Activated naive CD8-positive, alpha-beta T cell treated with anti-CD3 and anti-CD28 coated beads, Interleukin-2, amount 10 ng/mL, durations not matched to agents 7 days and 5 days (primary cell): ENCODE measurements around the gene GATAD1. TPM values are rescaled to one million over a fixed set of nuclear protein-coding genes. Genes with fewer than 3 reads are reported as not detected.
A peak's percentile ranks its signal among the peaks of the same experiment; 100 is the strongest.
"Not testable (repeated sequence)": the region's sequence is repeated elsewhere in the genome, so short reads cannot be mapped to it uniquely, and the experiment has no call there.

Source experiments
- ATAC-seq: fragments of 150-1000 bp; cut with Tn5 transposase; one replicate; pipeline ENCODE4 v1.10.0; 2021; ENCODE audit warnings: low read depth, moderate library complexity
- POLR2A ChIA-PET: fragments of 350-600 bp; sonication (Branson Sonifier 250); formaldehyde crosslinking; loops from one replicate; lab custom pipeline; 2021; ENCODE audit warnings: antibody characterized with exemption; lab: Charles Lee
- DNase-seq: peaks from one replicate; pipeline ENCODE4 v3.0.0; 2021
- H3K27ac Mint-ChIP-seq: one replicate; pipeline ENCODE4 v1.8.0; 2022; ENCODE audit warnings: mild to moderate bottlenecking, mixed read lengths
- H3K27me3 Mint-ChIP-seq: one replicate; pipeline ENCODE4 v1.8.0; 2022; ENCODE audit warnings: mild to moderate bottlenecking, moderate library complexity, mixed read lengths
- H3K36me3 Mint-ChIP-seq: one replicate; pipeline ENCODE4 v1.8.0; 2021; ENCODE audit warnings: mild to moderate bottlenecking, mixed read lengths
- H3K4me1 Mint-ChIP-seq: one replicate; pipeline ENCODE4 v1.8.0; 2021; ENCODE audit warnings: mixed read lengths
- H3K4me3 Mint-ChIP-seq: one replicate; pipeline ENCODE4 v1.8.0; 2022; ENCODE audit warnings: mild to moderate bottlenecking, moderate library complexity, mixed read lengths
- H3K9me3 Mint-ChIP-seq: one replicate; pipeline ENCODE4 v1.8.0; 2021; ENCODE audit warnings: mixed read lengths
- total RNA-seq, 2 experiments: library from RNA; stranded (reverse); gene quantifications; one replicate each; pipeline ENCODE4 v1.2.3, GENCODE V29; 2021

GATAD1 gene, protein sequence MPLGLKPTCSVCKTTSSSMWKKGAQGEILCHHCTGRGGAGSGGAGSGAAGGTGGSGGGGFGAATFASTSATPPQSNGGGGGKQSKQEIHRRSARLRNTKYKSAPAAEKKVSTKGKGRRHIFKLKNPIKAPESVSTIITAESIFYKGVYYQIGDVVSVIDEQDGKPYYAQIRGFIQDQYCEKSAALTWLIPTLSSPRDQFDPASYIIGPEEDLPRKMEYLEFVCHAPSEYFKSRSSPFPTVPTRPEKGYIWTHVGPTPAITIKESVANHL
- 10 to 100 TPM; 24.9 to 28.0 TPM for total RNA-seq

DNA sequence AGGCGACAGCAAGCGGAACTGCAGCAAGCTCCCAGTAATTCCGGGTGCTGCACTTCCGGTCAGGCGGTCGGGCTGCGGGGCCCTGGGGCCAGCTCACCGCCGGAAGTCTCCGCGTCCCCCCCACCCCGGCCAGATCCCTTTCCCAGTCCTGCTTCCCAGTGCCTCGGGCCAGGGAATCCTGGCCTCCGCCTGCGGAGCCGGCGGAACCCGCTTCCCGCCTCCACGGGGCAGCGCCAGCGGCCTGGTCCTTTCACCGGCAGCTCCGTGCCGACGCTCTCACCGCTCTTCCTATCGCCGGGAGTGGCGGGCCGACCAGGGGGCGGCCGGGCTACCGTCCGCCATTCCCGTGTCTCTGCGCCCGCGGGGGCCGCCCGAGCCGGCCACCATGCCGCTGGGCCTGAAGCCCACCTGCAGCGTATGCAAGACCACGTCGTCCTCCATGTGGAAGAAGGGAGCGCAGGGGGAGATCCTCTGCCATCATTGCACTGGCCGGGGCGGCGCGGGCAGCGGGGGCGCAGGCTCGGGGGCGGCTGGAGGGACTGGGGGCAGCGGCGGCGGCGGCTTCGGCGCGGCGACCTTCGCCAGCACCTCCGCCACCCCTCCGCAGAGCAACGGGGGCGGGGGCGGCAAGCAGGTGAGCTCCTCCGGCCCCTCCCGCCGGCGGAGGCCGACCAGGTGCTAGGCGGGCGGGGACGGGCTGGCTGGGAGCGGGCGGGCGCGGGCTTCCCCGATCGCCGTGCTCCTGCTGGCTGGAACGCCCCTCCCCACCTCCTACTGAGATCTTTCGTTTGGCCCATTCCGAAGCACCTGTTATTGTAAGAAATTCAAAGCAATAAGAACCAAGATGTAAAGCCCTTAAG, at the start of gene GATAD1:
Gene GATAD1 (plus strand): TSS at position 138 of the 860 bp plus-strand sequence. CDS start 248 bp downstream, at position 386.
- POLR2A ChIA-PET: interaction anchor here (0.6 to 3.0 kb wide), 17 partner anchors 14 to 785 kb away, joined by 3 to 29 read pairs (median 4); partner anchors contain the start of genes AKAP9, ANKIB1, CYP51A1 and KRIT1
- peak within 1 kb of the TSS; percentile 89 for H3K4me3 Mint-ChIP-seq
- no peaks in the 10 kb centered on the region for H3K9me3 Mint-ChIP-seq
- H3K36me3 Mint-ChIP-seq: peaks cover 7% of the 10 kb centered on the region
- peak; percentile 82 for DNase-seq
- H3K27ac Mint-ChIP-seq: peak within 1 kb of the TSS; percentile 92
- peaks cover 10% of the 10 kb centered on the region for H3K4me1 Mint-ChIP-seq
- peak; percentile 81 for ATAC-seq
- no peaks in the 10 kb centered on the region for H3K27me3 Mint-ChIP-seq

DNA sequence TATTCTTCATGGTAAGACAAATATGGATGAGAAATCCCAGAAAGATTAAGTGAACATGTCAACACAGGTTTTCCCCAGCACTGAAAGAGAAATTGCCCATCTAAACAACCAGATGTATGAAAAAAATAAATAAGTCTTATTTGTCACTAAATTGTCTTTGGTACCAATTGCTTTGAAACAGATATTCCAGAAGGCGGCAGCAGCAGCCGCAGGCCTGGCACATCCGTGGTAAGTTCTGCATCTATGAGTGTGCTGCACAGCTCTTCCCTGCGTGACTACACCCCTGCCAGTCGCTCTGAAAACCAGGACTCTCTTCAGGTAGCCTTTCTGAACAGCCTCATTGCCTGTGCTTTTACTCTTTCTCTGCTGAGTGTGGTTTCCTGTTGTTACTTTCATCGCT, 49.7 kb upstream of the GATAD1 start:
- H3K27ac Mint-ChIP-seq: no peak overlapping the region
- no peaks in the 10 kb centered on the region for H3K9me3 Mint-ChIP-seq
- POLR2A ChIA-PET: no interaction called here
- H3K4me3 Mint-ChIP-seq: no peak overlapping the region
- H3K27me3 Mint-ChIP-seq: no peaks in the 10 kb centered on the region
- no peak for ATAC-seq
- H3K4me1 Mint-ChIP-seq: no peaks in the 10 kb centered on the region
- peaks cover 11% of the 10 kb centered on the region for H3K36me3 Mint-ChIP-seq
- DNase-seq: no peak

DNA sequence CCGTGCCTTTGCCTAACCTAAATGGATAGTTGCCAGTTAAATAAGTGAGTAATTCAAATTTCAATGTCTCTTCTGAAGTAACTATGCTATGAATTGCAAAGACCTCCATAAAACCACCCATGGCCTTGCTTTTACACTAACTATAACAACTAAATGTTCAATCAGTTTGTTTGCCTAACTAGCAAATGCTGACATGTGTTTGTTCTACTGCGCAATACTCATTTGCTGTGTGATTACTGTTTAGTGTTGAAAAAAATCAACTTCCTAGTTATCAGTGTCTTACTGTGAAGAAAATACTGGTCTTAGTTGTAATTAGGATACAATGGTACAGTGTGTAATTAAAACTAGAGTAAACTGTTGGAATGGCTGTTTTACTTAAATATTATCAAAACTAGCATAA, 47.3 kb upstream of the GATAD1 start:
- Mint-ChIP-seq H3K9me3 (no peaks in the 10 kb centered on the region), H3K4me1 (peaks cover 16% of the 10 kb centered on the region), H3K4me3 (no peak overlapping the region), H3K27ac (no peak overlapping the region), H3K27me3 (no peaks in the 10 kb centered on the region), H3K36me3 (peaks cover 16% of the 10 kb centered on the region)
- POLR2A ChIA-PET: no interaction called here
- DNase-seq: no peak
- ATAC-seq: no peak

DNA sequence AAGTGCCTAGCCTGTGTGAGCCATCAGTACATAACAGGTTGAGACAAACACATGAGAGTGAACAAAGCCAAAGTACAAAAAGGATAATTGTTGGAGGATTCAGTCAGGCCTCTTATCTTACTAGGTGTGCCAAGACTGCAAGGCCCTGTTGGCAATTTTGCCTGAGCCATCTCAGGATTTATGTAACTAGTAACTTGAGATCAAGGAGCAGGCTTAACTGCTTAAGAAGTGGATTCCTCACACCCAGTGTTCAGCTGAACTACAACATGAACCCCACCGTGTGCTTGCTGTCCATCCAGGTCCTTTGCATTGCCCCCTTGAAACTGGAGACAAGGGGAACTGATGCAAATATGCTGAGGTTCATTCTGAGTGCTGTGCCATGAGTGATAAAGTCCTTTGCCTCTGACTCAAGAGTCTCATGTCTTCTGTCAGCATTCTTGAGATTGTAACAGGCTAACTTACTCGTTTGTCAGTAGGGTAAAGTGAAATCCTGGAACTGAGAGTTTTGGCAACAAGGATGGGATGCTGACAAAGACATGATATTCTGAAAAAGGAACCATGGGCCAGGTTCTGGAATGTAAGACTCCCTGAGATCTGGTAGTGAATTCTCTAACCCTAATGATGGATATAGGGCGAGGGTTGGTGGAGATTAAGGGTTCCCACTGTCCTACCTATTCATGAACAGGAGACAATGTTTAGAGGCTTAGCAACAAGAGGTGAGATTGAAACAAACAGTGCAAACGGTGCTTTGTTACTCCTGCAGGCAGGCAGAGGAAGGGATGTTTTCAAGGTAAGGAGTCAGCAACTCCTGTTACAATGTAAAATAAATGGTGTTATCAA, 44.1 kb upstream of the GATAD1 start:
- DNase-seq (no peak), ATAC-seq (no peak)
- H3K36me3 Mint-ChIP-seq: peaks cover 24% of the 10 kb centered on the region
- H3K9me3 Mint-ChIP-seq: no peaks in the 10 kb centered on the region
- peaks cover 19% of the 10 kb centered on the region for H3K4me1 Mint-ChIP-seq
- peak overlapping the region; percentile 53 for H3K4me3 Mint-ChIP-seq
- H3K27ac Mint-ChIP-seq: no peak overlapping the region
- POLR2A ChIA-PET: no interaction called here
- H3K27me3 Mint-ChIP-seq: no peaks in the 10 kb centered on the region

DNA sequence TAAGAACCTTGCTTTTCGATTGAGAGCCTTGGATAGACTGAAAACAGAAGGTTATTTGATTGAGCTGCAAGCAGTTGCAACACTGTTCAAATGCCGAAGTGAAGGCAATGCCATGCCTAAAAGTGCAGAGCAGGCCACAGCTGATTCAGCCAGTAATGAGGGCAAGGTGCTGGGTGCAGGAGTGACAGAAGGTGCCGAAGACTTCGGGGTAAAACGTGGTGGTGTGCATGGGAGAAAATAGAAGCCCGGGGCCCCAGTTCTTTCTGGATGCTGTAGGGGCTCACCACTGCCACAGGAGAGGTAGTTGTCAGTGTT, 43.6 kb upstream of the GATAD1 start:
- POLR2A ChIA-PET: no interaction called here
- Mint-ChIP-seq H3K4me1 (peaks cover 19% of the 10 kb centered on the region), H3K4me3 (peak overlapping the region; percentile 53), H3K27ac (peak overlapping the region; percentile 40), H3K36me3 (peaks cover 19% of the 10 kb centered on the region), H3K27me3 (no peaks in the 10 kb centered on the region), H3K9me3 (no peaks in the 10 kb centered on the region)
- ATAC-seq (peak; percentile 38), DNase-seq (no peak)

DNA sequence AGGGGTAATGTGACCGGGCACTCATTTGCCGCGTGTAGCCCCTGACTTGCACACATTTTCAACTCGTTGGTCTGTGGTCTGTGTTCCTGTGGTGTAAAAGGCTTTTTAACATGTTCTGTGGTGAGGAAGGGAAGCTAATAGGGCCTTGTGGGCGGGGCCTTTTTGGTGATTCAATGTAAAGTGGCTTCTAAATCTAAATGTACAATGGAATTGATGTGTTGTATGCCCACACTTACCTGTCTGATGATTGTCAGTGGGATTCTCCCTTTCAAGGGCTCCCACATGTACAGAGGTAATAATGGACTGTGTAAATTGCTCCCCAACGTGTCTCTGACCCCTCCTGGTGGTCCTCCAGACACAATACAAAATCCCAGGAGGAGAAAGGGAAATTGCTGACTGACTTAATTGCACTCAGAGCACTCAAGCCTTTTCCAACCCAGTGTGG, 43.1 kb upstream of the GATAD1 start:
- peak; percentile 62 for DNase-seq
- ATAC-seq: peak; percentile 80
- Mint-ChIP-seq H3K4me3 (peak overlapping the region; percentile 53), H3K27me3 (no peaks in the 10 kb centered on the region), H3K4me1 (peaks cover 19% of the 10 kb centered on the region), H3K27ac (peak overlapping the region; percentile 32), H3K36me3 (peaks cover 17% of the 10 kb centered on the region), H3K9me3 (no peaks in the 10 kb centered on the region)
- POLR2A ChIA-PET: no interaction called here

DNA sequence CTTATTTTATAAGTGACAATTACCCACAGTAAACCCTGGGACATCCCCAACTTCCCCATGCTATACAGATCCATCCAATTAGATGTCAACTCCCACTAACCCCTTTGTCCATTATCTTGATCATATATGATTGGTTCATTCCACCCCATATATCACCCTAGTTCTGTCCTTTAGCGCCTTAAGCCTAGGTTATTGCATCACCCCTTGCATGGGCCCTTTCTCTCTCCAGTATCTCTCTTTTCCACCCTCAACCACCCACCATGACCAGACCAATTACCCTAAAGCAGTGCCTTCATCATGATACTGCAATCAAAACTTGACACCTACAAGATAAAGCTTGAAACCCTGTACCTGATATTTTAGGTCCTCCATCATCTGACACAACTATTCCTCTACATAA, 37.9 kb upstream of the GATAD1 start:
- Mint-ChIP-seq H3K4me3 (no peak overlapping the region), H3K36me3 (peaks cover 7% of the 10 kb centered on the region), H3K27ac (no peak overlapping the region), H3K27me3 (peaks cover 18% of the 10 kb centered on the region), H3K9me3 (peaks cover 2% of the 10 kb centered on the region), H3K4me1 (peaks cover 6% of the 10 kb centered on the region)
- ATAC-seq: no peak
- POLR2A ChIA-PET: no interaction called here
- no peak for DNase-seq

DNA sequence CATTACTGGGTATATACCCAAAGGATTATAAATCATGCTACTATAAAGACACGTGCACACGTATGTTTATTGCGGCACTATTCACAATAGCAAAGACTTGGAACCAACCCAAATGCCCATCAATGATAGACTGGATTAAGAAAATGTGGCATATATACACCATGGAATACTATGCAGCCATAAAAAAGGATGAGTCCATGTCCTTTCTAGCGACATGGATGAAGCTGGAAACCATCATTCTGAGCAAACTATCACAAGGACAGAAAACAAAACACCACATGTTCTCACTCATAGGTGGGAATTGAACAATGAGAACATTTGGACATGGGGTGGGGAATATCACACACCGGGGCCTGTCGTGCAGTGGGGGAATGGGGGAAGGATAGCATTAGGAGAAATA, 37.1 kb upstream of the GATAD1 start:
- ATAC-seq, DNase-seq, H3K36me3 Mint-ChIP-seq, H3K4me3 Mint-ChIP-seq, POLR2A ChIA-PET, H3K27ac Mint-ChIP-seq, H3K9me3 Mint-ChIP-seq, H3K4me1 Mint-ChIP-seq: not testable (repeated sequence)
- peaks cover 18% of the 10 kb centered on the region for H3K27me3 Mint-ChIP-seq

DNA sequence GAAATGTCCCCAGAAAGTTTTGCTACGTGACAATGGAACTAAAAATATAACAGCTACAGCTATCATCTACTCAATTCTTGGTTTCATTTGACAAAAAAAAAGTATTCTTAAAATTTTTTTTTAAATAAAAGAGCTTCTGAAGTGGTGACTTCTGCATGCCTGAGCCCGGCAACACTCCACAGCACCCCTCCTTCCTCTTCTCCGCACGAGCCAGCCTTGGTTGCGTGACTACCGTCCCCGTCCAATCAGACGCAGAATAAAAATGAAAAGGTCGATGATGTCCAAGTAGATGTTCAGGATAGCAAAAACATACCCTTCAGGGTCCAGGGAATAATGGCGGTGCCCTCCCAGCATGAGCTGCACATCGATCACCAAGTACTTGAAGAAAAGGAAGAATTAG, 34.5 kb upstream of the GATAD1 start:
- Mint-ChIP-seq H3K9me3 (peaks cover 2% of the 10 kb centered on the region), H3K27ac (no peak overlapping the region), H3K4me1 (peaks cover 1% of the 10 kb centered on the region), H3K27me3 (peaks cover 24% of the 10 kb centered on the region), H3K36me3 (no peaks in the 10 kb centered on the region), H3K4me3 (no peak overlapping the region)
- POLR2A ChIA-PET: interaction anchor here (1.1 kb wide), 1 partner anchor 171 kb away, joined by 3 read pairs; no protein-coding TSS in a partner anchor
- no peak for DNase-seq
- no peak for ATAC-seq

DNA sequence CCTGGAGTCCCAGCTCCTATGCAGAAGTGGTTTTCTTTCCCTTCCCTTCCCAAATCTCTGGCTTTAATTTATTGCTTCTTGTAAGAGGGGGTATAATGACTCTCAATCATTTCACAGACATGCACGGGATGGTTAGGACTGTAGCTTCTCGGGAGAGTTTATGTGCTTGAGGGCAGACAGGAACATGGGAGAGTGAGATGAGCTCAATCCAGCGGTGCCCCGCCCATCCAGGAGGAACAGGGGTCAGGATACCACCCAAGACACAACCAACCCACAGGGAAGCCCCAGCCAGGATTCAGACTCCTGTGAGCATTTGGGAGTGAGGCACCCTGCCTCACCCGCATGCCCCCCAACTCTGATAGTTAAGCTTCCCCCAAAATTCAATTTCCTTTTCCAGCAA, 33.7 kb upstream of the GATAD1 start:
- Mint-ChIP-seq H3K4me3 (no peak overlapping the region), H3K4me1 (peaks cover 1% of the 10 kb centered on the region), H3K9me3 (peaks cover 2% of the 10 kb centered on the region), H3K27ac (no peak overlapping the region), H3K27me3 (peaks cover 24% of the 10 kb centered on the region), H3K36me3 (no peaks in the 10 kb centered on the region)
- ATAC-seq: no peak
- POLR2A ChIA-PET: interaction anchor here (1.1 kb wide), 1 partner anchor 172 kb away, joined by 3 read pairs; no protein-coding TSS in a partner anchor
- no peak for DNase-seq

DNA sequence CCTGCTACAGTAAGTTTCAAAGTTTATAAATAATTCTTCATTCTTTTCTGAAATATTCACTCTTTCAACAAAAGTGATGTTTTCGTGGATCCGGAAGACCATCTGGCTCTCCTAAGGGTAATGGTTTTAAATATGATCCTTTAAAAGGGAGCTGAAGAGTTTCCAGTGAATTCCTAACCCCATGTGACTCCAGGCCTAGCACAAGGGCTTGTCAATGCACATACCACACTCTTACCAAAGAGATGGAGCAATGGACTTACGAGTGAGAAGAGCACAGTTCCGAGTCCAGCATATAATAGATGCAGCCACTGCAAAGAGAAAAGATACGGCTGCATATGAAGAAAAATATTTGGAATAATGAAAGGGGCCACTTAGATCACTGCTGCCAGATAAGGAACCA, 32.1 kb upstream of the GATAD1 start:
- Mint-ChIP-seq H3K4me3 (no peak overlapping the region), H3K4me1 (peaks cover 1% of the 10 kb centered on the region), H3K9me3 (no peaks in the 10 kb centered on the region), H3K27me3 (peaks cover 24% of the 10 kb centered on the region), H3K36me3 (no peaks in the 10 kb centered on the region), H3K27ac (no peak overlapping the region)
- POLR2A ChIA-PET: no interaction called here
- ATAC-seq: no peak
- no peak for DNase-seq

DNA sequence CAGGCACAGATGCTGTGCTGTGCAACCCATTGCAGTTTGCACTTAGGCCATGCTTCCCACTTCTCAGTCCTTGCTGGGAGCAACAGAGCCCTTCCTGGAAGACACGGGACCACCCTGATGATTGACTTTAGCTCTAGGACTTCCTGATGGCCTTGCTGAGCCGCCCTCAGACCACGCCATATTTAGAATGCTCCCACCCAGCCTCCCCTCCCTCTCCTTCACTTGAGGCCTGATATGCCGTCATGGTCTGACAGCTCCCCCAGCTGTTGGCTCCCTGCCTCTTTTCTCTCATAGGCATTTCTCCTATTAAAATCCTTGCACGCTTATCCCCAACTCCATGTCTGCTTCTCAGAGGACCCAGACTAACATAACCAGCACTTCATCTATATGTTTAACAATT, 29.4 kb upstream of the GATAD1 start:
- Mint-ChIP-seq H3K4me3 (no peak overlapping the region), H3K36me3 (no peaks in the 10 kb centered on the region), H3K27ac (no peak overlapping the region), H3K9me3 (no peaks in the 10 kb centered on the region), H3K4me1 (peaks cover under 1% of the 10 kb centered on the region), H3K27me3 (peaks cover 19% of the 10 kb centered on the region)
- POLR2A ChIA-PET: interaction anchor here (1.2 kb wide), 1 partner anchor 29 kb away, joined by 3 read pairs; no protein-coding TSS in a partner anchor
- DNase-seq (no peak), ATAC-seq (no peak)
